HG03039 (cell line): ENCODE results near the gene SS18L1.

Source experiments
- ATAC-seq: cut with Tn5 transposase; IDR thresholded peaks from one replicate; pipeline ENCODE4 v1.9.1; 2021; ENCODE audit warnings: mild to moderate bottlenecking, moderate library complexity; ENCODE audit not compliant: unreplicated experiment

Gene SS18L1

DNA sequence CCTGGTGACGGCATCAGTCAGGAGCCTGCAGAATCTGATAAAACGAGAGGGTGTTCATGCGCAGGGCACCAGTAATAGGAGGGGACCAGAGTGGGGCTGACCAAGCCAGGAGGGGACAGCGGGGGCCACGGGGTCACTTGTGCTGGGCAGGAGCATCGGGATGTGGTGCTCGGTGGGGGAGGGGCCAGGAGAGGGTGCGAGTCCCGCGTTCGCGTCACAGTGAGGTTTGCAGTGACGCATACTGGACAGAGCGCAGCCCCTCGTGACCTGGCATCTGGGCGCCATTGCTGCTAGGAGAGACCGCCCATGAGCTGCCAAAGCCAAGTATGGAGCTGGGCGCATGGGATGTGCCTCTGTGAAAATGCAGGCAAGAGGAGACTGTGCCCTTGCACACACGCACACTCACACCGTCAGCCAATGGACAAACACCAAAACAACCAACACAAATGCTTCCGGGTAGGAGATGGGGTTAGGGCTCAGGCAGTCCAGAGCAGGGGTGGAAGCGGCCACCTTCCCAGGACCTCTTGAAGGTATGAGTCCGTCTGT, 25.4 kb downstream of the SS18L1 start:
- ATAC-seq = no peak

- no peak for ATAC-seq
Measured at GRCh38 chr20:62170536-62170935, 27.0 kb downstream of the SS18L1 start.

- ATAC-seq = no peak
Measured at GRCh38 chr20:62171245-62171644, 27.7 kb downstream of the SS18L1 start.

- ATAC-seq = no peak
Measured at GRCh38 chr20:62172666-62173065, 29.1 kb downstream of the SS18L1 start.

DNA sequence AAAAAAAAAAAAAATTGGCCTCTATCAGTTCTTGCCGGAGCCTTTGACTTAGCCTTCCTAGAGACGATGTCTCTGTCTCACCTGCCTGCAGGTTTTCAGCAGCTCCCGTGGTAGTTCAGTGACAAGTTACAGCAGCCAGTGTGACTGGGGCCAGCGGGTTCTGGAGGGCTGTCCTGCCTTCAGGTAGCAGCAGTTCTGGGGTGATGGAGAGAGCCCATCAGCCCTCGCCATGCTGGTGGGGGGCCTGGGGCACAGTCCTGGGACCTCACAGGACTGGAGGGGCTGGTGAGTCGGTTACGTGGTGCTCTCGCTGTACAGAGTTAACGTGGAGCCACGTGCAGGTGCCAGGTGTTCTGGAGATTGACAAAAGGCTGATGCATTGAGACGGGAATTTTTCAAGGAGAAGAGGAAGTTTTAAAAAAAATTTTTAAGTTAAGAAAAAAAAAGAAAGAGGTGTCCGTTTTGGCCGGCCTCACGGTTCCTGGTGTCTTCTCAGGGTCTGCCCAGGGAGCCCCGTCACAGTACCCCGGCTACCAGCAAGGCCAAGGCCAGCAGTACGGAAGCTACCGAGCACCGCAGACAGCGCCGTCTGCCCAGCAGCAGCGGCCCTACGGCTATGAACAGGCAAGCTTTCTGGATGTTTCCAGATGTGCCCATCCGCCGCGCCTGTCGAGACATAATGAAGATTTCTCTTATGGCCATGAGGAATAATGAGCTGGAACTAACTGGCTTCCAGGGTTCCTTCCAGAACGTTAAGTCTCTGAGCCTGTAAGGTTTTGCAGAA, 30.6 kb downstream of the SS18L1 start:
- ATAC-seq = no peak

DNA sequence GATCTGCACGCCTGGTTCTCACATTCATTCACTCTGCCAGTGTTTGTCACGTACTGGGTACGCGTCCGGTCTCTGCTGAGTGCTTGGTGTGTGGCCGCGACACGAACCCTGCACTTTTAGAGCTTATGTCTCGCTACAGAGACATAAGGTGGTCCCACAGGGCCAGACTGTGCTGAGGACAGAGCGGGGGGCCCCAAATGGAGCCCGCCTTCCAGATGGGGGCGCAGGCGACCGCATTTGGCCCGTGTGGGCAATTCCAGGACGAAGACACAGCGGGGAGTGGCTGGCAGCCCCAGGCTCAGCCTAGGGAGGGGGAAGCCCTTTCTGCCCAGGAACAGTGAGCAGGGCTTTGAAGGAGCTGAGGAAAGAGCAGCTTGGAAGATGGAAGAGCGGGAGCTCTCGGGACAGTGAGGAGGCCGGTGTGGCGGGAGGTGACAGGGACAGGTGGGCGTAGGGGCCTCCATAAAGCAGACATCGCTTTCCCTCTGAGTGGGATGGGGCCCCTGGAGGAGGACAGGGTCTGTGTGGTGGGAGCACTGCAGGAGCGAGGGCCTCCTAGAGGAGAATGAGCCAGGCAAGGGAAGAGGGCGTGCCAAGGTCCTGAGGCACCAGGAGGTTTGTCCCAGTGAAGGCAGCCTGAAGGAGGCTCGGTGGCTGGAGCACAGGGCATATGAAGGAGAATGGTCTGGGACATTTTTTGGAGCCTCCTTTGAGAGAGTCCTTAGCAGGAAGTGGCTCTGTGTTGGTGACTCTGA, 31.5 kb downstream of the SS18L1 start:
- ATAC-seq = no peak

DNA sequence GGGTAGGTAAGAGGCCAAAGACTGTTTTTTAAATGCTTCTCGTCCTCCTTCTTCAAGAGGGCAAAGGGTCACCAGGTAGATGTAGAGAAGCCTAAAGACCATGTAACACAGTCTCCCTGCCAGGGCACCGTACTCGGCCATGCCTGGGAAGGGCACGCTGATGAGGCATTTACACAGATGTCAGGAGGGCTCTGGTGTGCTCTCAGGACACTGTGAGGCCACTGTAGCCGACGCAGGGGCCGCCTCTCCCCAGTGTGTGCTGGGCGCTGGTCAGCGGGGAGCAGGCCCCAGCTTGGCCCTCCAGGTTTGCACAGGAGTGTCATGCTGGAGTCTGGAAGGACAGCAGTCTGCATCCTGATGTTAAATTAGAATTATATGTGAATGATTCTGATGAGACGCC, 32.1 kb downstream of the SS18L1 start:
- no peak for ATAC-seq

- ATAC-seq = no peak
Measured at GRCh38 chr20:62176866-62177265, 33.3 kb downstream of the SS18L1 start.

- ATAC-seq = no peak
Measured at GRCh38 chr20:62177307-62177706, 33.7 kb downstream of the SS18L1 start.

- no peak for ATAC-seq
Measured at GRCh38 chr20:62178316-62179161, 35.0 kb downstream of the SS18L1 start.

DNA sequence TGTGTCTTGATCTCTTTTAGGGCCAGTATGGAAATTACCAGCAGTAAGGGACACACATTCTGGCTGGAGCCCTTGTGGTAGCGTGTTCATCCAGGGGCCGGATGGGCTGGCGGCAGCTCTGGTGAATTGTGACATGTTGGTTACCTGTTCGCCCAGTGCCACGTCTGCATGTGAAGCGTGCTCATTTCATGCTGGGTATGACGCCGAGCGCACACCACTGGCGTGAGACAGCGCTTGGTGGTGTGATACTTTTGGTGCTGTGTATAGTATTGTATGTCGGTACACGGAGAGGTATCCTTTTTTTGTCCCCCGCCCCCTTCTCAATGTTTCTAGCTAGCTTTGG, 35.6 kb downstream of the SS18L1 start:
- no peak for ATAC-seq

GRCh38 chr20:62181808-62182207, 38.2 kb downstream of the SS18L1 start:
- ATAC-seq = no peak

- ATAC-seq = peak; percentile 88
Measured at GRCh38 chr20:62182469-62183425, 39.2 kb downstream of the SS18L1 start, which contains the start of gene MTG2. MTG2 (plus strand) TSS chr20:62183028; CDS start chr20:62193421, 10,393 bp downstream.

DNA sequence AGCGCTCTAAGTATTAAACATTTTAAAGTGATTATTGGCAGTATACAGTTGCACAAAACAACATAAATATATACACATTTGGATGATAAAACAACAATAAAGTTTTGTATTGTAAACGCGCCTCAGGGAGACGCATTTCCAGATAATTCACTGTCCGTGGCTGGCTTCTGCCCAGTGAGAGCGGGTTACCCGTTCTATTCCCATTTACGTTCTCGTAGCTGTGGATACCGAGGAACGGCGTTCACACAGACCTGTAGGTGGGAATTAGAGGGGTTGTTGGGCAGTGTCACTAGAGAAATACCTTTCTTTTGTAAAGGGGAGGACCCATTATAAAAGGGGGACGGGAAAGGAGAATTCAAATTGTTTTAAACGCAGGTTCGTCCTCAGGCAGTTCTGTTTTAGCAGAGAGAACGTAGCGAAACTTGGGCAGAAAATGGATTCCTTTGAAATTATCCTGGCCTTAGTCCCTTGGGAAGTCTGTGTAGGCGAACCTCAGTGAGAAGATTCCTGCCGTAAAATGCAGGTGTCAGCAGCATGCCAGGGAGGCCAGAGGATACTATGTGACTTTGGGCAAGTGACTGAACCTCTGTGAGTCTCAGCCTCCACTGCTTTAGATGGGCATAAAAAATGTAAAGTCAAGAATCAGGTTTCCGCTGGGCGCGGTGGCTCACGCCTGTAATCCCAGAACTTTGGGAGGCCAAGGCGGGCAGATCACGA, 40.0 kb downstream of the SS18L1 start:
- no peak for ATAC-seq

DNA sequence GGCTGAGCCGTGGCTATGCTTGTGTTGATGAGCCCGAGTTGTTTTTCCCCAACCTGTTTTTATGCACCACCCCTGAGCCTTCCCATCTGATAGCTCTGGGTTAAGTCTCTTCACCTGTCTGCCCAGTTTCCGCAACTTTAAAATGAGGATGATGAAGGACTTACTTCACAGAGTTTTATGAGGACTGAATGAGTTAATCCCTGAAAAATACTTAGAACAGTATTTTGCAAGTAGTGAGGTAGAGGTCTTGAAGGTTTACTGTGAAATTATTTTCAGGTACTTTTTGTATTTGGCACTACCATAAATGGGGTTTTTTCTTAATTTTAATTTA, 42.5 kb downstream of the SS18L1 start:
- no peak for ATAC-seq

GRCh38 chr20:62186887-62187866, 43.6 kb downstream of the SS18L1 start:
- no peak for ATAC-seq

- no peak for ATAC-seq
Measured at GRCh38 chr20:62190639-62191411, 47.3 kb downstream of the SS18L1 start.
